Measurements from ENCODE around the gene TLE5. TPM values are rescaled to one million over a fixed set of nuclear protein-coding genes. Genes with fewer than 3 reads are reported as not detected.

The TLE5 gene
- total RNA-seq, 6 donors from 2014 or later: 324 to 781 (median 471) TPM

- ATAC-seq (ENCODE audit: low FRiP score in 2 of 2) (no peak), DNase-seq (peak; percentile 70 to 86)
- peaks cover 37 to 61% (median 52%) of the 10 kb centered on the region in 4 donors for H3K4me1 ChIP-seq
- H3K36me3 ChIP-seq: peaks cover 25 to 77% (median 65%) of the 10 kb centered on the region in 4 donors
- peak overlapping the region in 1 of 4 donors; percentile 1 for H3K4me3 ChIP-seq
- H3K27ac ChIP-seq: peak overlapping the region in 3 of 4 donors; percentile 62 to 99 (median 82)
- no peaks in the 10 kb centered on the region for H3K9me3 ChIP-seq
- 56 to 67% methylated on average over 17 to 29 of the region's 31 CpGs for WGBS, 2 donors
- H3K27me3 ChIP-seq: no peaks in the 10 kb centered on the region
- TF ChIP-seq POLR2A (IDR thresholded peaks at IDR 0.05): no peak
- no peak for TF ChIP-seq POLR2AphosphoS5 (IDR thresholded peaks at IDR 0.05)
- TF ChIP-seq EP300 (IDR thresholded peaks at IDR 0.05): no peak
- TF ChIP-seq CTCF (IDR thresholded peaks at IDR 0.05): no peak
Observed at GRCh38 chr19:3055741-3056416, 6.4 kb downstream of the TLE5 start.

- 73 to 85% methylated on average over 7 to 20 of the region's 20 CpGs for WGBS, 2 donors
- ATAC-seq (ENCODE audit: low FRiP score in 2 of 2) (peak in 1 of 2 donors; percentile 47), DNase-seq (no peak)
- H3K36me3 ChIP-seq: peaks cover 25 to 77% (median 65%) of the 10 kb centered on the region in 4 donors
- no peaks in the 10 kb centered on the region for H3K27me3 ChIP-seq
- H3K4me3 ChIP-seq: peak overlapping the region in 1 of 4 donors; percentile 1
- no peak for TF ChIP-seq CTCF (IDR thresholded peaks at IDR 0.05)
- TF ChIP-seq POLR2A (IDR thresholded peaks at IDR 0.05): no peak
- no peak for TF ChIP-seq EP300 (IDR thresholded peaks at IDR 0.05)
- TF ChIP-seq POLR2AphosphoS5 (IDR thresholded peaks at IDR 0.05): no peak
- no peaks in the 10 kb centered on the region for H3K9me3 ChIP-seq
- peaks cover 32 to 54% (median 46%) of the 10 kb centered on the region in 4 donors for H3K4me1 ChIP-seq
- H3K27ac ChIP-seq: peak overlapping the region; percentile 30 to 82 (median 46)
Observed at GRCh38 chr19:3054972-3055740, 7.1 kb downstream of the TLE5 start.

GRCh38 chr19:3054265-3054971 is 7.9 kb downstream of the TLE5 start:
- 78 to 85% methylated on average over 3 to 4 of the region's 4 CpGs for WGBS, 2 donors
- no peak overlapping the region for H3K4me3 ChIP-seq
- no peaks in the 10 kb centered on the region for H3K9me3 ChIP-seq
- H3K36me3 ChIP-seq: peaks cover 24 to 70% (median 60%) of the 10 kb centered on the region in 4 donors
- no peak for TF ChIP-seq POLR2AphosphoS5 (IDR thresholded peaks at IDR 0.05)
- TF ChIP-seq CTCF (IDR thresholded peaks at IDR 0.05): no peak
- no peak for TF ChIP-seq POLR2A (IDR thresholded peaks at IDR 0.05)
- no peak for TF ChIP-seq EP300 (IDR thresholded peaks at IDR 0.05)
- no peak for DNase-seq
- peaks cover 32 to 47% (median 40%) of the 10 kb centered on the region in 4 donors for H3K4me1 ChIP-seq
- ATAC-seq (ENCODE audit: low FRiP score in 2 of 2): no peak
- H3K27me3 ChIP-seq: no peaks in the 10 kb centered on the region
- H3K27ac ChIP-seq: peak overlapping the region in 2 of 4 donors; percentile 30 to 82

- Histone ChIP-seq H3K4me1 (peaks cover 31 to 40% (median 33%) of the 10 kb centered on the region in 4 donors), H3K9me3 (no peaks in the 10 kb centered on the region), H3K27ac (peak overlapping the region in 1 of 4 donors; percentile 11), H3K27me3 (no peaks in the 10 kb centered on the region), H3K4me3 (no peak overlapping the region), H3K36me3 (peaks cover 20 to 63% (median 54%) of the 10 kb centered on the region in 4 donors)
- ATAC-seq (ENCODE audit: low FRiP score in 2 of 2) (no peak), DNase-seq (no peak)
- WGBS, 2 donors: 88 to 92% methylated on average over 14 to 21 of the region's 21 CpGs
- TF ChIP-seq POLR2A (IDR thresholded peaks at IDR 0.05) (no peak), EP300 (IDR thresholded peaks at IDR 0.05) (no peak), POLR2AphosphoS5 (IDR thresholded peaks at IDR 0.05) (no peak), CTCF (IDR thresholded peaks at IDR 0.05) (no peak)
Observed at GRCh38 chr19:3053780-3054179, 8.5 kb downstream of the TLE5 start.

All from upper lobe of left lung (tissue), 6 donors.